Measurements from ENCODE around the gene HHIPL2. TPM values are rescaled to one million over a fixed set of nuclear protein-coding genes. Genes with fewer than 3 reads are reported as not detected.

The HHIPL2 gene
- 10.2 to 11.5 TPM (median 10.4 TPM) in 5 replicates for total RNA-seq (2022; extraction: Qiagen RNA extraction; ENCODE audit: low read depth)

DNA sequence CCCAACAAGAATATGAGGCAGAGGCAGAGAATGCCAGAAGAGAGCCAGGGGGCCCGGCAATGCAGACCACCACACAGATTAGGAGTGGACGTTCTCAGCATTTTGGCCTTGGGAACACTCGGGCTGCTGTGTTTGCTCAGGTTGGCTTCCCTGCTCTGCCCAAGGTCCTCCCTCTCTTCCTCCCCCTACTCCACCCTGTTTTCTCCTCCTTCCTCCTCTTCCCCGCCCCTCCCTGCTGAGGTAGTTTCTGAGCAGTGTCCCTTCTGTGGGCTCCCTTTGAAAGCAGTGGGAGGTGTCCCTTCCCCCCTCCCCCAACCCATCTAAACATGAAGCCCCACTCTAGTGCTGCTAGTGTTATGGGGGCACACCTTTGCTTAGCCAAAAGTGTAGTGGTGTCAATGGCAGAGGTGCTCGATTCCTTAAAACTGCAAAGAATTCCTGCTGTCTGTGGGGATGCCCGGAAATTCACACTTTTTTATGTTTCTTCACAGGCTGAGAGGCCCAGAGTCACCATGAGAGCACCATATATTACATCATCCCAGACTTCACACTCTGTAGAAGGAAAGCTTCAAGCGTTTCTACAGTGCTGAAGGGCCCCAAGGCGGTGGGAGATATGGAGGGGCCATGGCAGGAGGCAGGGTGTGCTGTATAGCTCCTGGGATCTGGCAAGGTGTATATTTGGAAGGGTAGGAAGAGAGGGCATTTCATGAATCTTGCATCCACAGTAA, at the start of gene HHIPL2:
Gene HHIPL2, minus strand, starts transcription at position 161 of the 728 bp plus-strand sequence. Its CDS starts 60 bp downstream, at position 101.

DNA sequence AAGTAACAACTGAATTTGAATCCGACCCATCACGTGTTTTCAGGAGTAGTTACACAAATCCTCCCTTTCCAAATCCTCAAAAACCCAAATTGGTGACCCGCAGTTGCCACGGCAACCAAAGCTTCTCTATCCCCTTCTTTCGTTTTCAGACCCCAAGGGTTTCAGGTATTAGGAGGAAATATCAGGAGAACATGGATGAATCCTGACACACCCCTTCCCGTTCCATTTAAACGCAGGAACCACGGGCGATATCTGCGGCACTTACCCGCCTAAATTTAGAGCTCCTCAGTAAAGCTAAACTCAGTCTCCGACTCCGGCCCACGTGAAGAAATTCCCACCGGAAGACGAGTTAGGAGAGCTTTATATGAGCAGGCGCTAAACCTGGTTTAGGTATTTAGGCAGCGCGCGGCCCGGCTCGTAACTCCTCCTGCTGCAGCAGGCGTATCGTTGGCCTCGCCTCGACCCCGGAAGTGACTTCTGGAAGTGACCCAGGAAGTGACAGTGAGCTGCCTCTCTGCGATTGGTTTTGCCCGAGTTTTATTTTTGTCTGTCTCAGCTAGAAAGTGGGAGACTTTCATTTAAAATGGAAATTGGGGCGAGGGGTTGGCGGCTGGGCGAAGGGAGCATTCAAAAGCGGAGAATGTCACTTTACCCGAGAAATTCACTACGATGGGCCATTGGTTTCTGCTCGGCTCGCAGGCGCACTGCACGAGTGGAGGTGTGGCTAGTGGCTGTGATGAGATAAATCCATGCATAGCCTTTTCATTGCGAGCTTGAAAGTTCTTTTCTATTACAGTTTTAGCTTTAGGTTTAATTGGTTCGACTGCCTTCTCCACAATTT, 41.8 kb upstream of the HHIPL2 start, which contains the start of gene TAF1A:
Gene TAF1A, minus strand, starts transcription at position 472 of the 841 bp plus-strand sequence.

Other genes with a start within 250 kb of the HHIPL2 start
- 11.5 to 13.4 TPM (median 12.5 TPM) in 5 replicates for gene TAF1A, start 41.8 kb upstream of the HHIPL2 start, total RNA-seq (2022; extraction: Qiagen RNA extraction; ENCODE audit: low read depth)
- gene MIA3, start 70.0 kb upstream of the HHIPL2 start, total RNA-seq (2022; extraction: Qiagen RNA extraction; ENCODE audit: low read depth) = 17.2 to 27.2 TPM (median 25.3 TPM) in 5 replicates
- 62.9 to 77.3 TPM (median 67.8 TPM) in 5 replicates for gene AIDA, start 164.4 kb upstream of the HHIPL2 start, total RNA-seq (2022; extraction: Qiagen RNA extraction; ENCODE audit: low read depth)
- gene BROX, start 164.5 kb upstream of the HHIPL2 start, total RNA-seq (2022; extraction: Qiagen RNA extraction; ENCODE audit: low read depth) = 18.5 to 28.3 TPM (median 21.7 TPM) in 5 replicates
- not detected in 5 replicates for gene FAM177B, start 189.1 kb upstream of the HHIPL2 start, total RNA-seq (2022; extraction: Qiagen RNA extraction; ENCODE audit: low read depth)

Measured in A549 treated with DMSO at 1 μM for 4 hours (cell line).